ENCODE data around the gene TEAD1.

DNA sequence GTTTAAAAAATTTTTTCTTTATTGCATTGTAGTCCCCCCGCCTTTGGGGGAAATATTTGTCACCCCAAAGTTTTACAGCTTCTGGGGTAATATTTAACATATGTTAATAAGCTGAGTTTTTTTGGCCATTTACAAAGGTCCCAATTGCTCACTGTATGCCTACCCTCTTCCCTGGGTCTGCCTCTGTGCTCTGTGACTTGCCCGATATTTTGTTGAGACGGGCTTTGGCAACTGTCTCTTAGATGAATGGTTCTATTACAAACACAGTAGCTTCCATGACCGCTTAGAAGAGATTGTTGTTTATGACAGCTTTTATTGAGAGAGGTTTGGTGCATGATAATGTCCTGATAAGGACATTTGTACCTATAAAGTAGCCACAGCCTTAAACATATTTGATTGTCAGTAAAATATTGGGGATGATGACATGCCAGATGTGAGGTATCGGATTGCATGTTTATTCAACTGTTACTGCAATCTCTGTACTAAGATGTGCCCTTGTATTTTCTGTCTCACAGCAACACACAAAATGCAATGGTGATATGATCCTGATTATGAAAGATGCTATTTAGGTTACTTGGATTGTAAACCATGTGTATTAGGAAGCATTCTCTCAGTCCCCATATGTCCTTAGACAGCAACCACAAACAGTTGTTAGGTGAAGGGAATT lies 103.1 kb downstream of the TEAD1 start:
- no peak for TF ChIP-seq CTCF (conservative IDR thresholded peaks at IDR 0.05; ENCODE audit: low read length)
- no peak for TF ChIP-seq EZH2phosphoT487 (IDR thresholded peaks at IDR 0.05; ENCODE audit: borderline replicate concordance, low read depth, low read length)
